ENCODE data around the gene TRIM32. TPM values are rescaled to one million over a fixed set of nuclear protein-coding genes. Genes with fewer than 3 reads are reported as not detected.
"Not testable (repeated sequence)": the region's sequence is repeated elsewhere in the genome, so short reads cannot be mapped to it uniquely, and the experiment has no call there.

Gene TRIM32
- total RNA-seq, 1 experiment from 2014 or later, result 29.8 TPM

- no peak for DNase-seq (ENCODE audit: low read depth, low spot score)
- in situ Hi-C loops (cut with HindIII; ENCODE audit: low pct_unique_long_range_greater_than_20kb, low sequenced_read_pairs), result loop anchor here (10.0 kb wide), 1 partner anchor 79 kb away; no protein-coding TSS in a partner anchor
Observed at GRCh38 chr9:116663581-116663980, 23.5 kb upstream of the TRIM32 start.

- in situ Hi-C loops (cut with HindIII; ENCODE audit: low pct_unique_long_range_greater_than_20kb, low sequenced_read_pairs), result loop anchor here (10.0 kb wide), 1 partner anchor 84 kb away; no protein-coding TSS in a partner anchor
- DNase-seq (ENCODE audit: low read depth, low spot score), result no peak
Observed at GRCh38 chr9:116668970-116669695, 18.0 kb upstream of the TRIM32 start.

GRCh38 chr9:116671605-116672004, 15.5 kb upstream of the TRIM32 start:
- DNase-seq (ENCODE audit: low read depth, low spot score), result no peak
- in situ Hi-C loops (cut with HindIII; ENCODE audit: low pct_unique_long_range_greater_than_20kb, low sequenced_read_pairs), result no loop called here

GRCh38 chr9:116673375-116673774, 13.7 kb upstream of the TRIM32 start:
- in situ Hi-C loops (cut with HindIII; ENCODE audit: low pct_unique_long_range_greater_than_20kb, low sequenced_read_pairs), result no loop called here
- no peak for DNase-seq (ENCODE audit: low read depth, low spot score)

GRCh38 chr9:116674210-116674980, 12.7 kb upstream of the TRIM32 start:
- in situ Hi-C loops (cut with HindIII; ENCODE audit: low pct_unique_long_range_greater_than_20kb, low sequenced_read_pairs), result no loop called here
- no peak for DNase-seq (ENCODE audit: low read depth, low spot score)

GRCh38 chr9:116683535-116683934, 3.6 kb upstream of the TRIM32 start:
- DNase-seq (ENCODE audit: low read depth, low spot score), result no peak
- in situ Hi-C loops (cut with HindIII; ENCODE audit: low pct_unique_long_range_greater_than_20kb, low sequenced_read_pairs), result no loop called here

GRCh38 chr9:116685166-116685565, 1.9 kb upstream of the TRIM32 start:
- no peak for DNase-seq (ENCODE audit: low read depth, low spot score)
- in situ Hi-C loops (cut with HindIII; ENCODE audit: low pct_unique_long_range_greater_than_20kb, low sequenced_read_pairs), result no loop called here

GRCh38 chr9:116686135-116686534, 970 bp upstream of the TRIM32 start:
- no peak for DNase-seq (ENCODE audit: low read depth, low spot score)
- in situ Hi-C loops (cut with HindIII; ENCODE audit: low pct_unique_long_range_greater_than_20kb, low sequenced_read_pairs), result no loop called here

GRCh38 chr9:116686693-116687073, 422 bp upstream of the TRIM32 start:
- in situ Hi-C loops (cut with HindIII; ENCODE audit: low pct_unique_long_range_greater_than_20kb, low sequenced_read_pairs), result no loop called here
- no peak for DNase-seq (ENCODE audit: low read depth, low spot score)

GRCh38 chr9:116687754-116688135, 640 bp downstream of the TRIM32 start:
- in situ Hi-C loops (cut with HindIII; ENCODE audit: low pct_unique_long_range_greater_than_20kb, low sequenced_read_pairs), result no loop called here

GRCh38 chr9:116688806-116689485, 1.8 kb downstream of the TRIM32 start:
- in situ Hi-C loops (cut with HindIII; ENCODE audit: low pct_unique_long_range_greater_than_20kb, low sequenced_read_pairs), result no loop called here

More at GRCh38 chr9:116687754-116688135, 640 bp downstream of the TRIM32 start:
- no peak for DNase-seq (ENCODE audit: low read depth, low spot score)

GRCh38 chr9:116689486-116690032, 2.5 kb downstream of the TRIM32 start:
- in situ Hi-C loops (cut with HindIII; ENCODE audit: low pct_unique_long_range_greater_than_20kb, low sequenced_read_pairs), result no loop called here
- no peak for DNase-seq (ENCODE audit: low read depth, low spot score)

More at GRCh38 chr9:116688806-116689485, 1.8 kb downstream of the TRIM32 start:
- DNase-seq (ENCODE audit: low read depth, low spot score), result no peak

- in situ Hi-C loops (cut with HindIII; ENCODE audit: low pct_unique_long_range_greater_than_20kb, low sequenced_read_pairs), result not testable (repeated sequence)
Observed at GRCh38 chr9:116690805-116691204, 3.7 kb downstream of the TRIM32 start.

GRCh38 chr9:116691607-116692006, 4.5 kb downstream of the TRIM32 start:
- in situ Hi-C loops (cut with HindIII; ENCODE audit: low pct_unique_long_range_greater_than_20kb, low sequenced_read_pairs), result no loop called here
- DNase-seq (ENCODE audit: low read depth, low spot score), result no peak

More at GRCh38 chr9:116690805-116691204, 3.7 kb downstream of the TRIM32 start:
- DNase-seq (ENCODE audit: low read depth, low spot score), result not testable (repeated sequence)

GRCh38 chr9:116692616-116693015, 5.5 kb downstream of the TRIM32 start:
- in situ Hi-C loops (cut with HindIII; ENCODE audit: low pct_unique_long_range_greater_than_20kb, low sequenced_read_pairs), result no loop called here
- no peak for DNase-seq (ENCODE audit: low read depth, low spot score)

- no peak for DNase-seq (ENCODE audit: low read depth, low spot score)
- in situ Hi-C loops (cut with HindIII; ENCODE audit: low pct_unique_long_range_greater_than_20kb, low sequenced_read_pairs), result no loop called here
Observed at GRCh38 chr9:116693233-116693731, 6.2 kb downstream of the TRIM32 start.

GRCh38 chr9:116694785-116695291, 7.7 kb downstream of the TRIM32 start:
- no peak for DNase-seq (ENCODE audit: low read depth, low spot score)
- in situ Hi-C loops (cut with HindIII; ENCODE audit: low pct_unique_long_range_greater_than_20kb, low sequenced_read_pairs), result no loop called here

- in situ Hi-C loops (cut with HindIII; ENCODE audit: low pct_unique_long_range_greater_than_20kb, low sequenced_read_pairs), result no loop called here
- peak; percentile 56 for DNase-seq (ENCODE audit: low read depth, low spot score)
Observed at GRCh38 chr9:116695438-116695837, 8.3 kb downstream of the TRIM32 start.

Measured in SK-MEL-5 (cell line).